NT2/D1 (cell line): Measurements from ENCODE around the gene GNG13.
"Not testable (repeated sequence)": the region's sequence is repeated elsewhere in the genome, so short reads cannot be mapped to it uniquely, and the experiment has no call there.

Source experiments
- DNase-seq: peaks from one replicate; pipeline ENCODE4 v3.0.0-alpha.2; 2011; ENCODE audit warnings: low read depth, low spot score
- H3K27me3 ChIP-seq: 2 replicates; pipeline ENCODE4 v1.6.0; 2011; ENCODE audit warnings: mild to moderate bottlenecking; ENCODE audit not compliant: insufficient read length, insufficient read depth
- H3K36me3 ChIP-seq: 2 replicates; pipeline ENCODE4 v1.6.1; 2011; ENCODE audit warnings: mild to moderate bottlenecking, low read length, mixed read lengths; ENCODE audit not compliant: insufficient read depth, insufficient read length
- H3K4me1 ChIP-seq: 2 replicates; pipeline ENCODE4 v1.5.1; 2011; ENCODE audit not compliant: insufficient read depth, insufficient read length
- H3K4me3 ChIP-seq: 2 replicates; pipeline ENCODE4 v1.5.1; 2011; ENCODE audit warnings: low read depth; ENCODE audit not compliant: insufficient read length
- H3K9ac ChIP-seq: 2 replicates; pipeline ENCODE4 v1.6.0; 2011; ENCODE audit warnings: low read depth; ENCODE audit not compliant: insufficient read length
- H3K9me3 ChIP-seq: 2 replicates; pipeline ENCODE4 v1.5.1; 2011; ENCODE audit warnings: mild to moderate bottlenecking, low read length; ENCODE audit not compliant: insufficient read depth
- SUZ12 ChIP-seq: IDR thresholded peaks from 2 replicates; pipeline ENCODE4 v1.6.1; 2011; ENCODE audit not compliant: insufficient read length, insufficient read depth; ENCODE audit errors: extremely low read depth
- YY1 ChIP-seq: IDR thresholded peaks from 2 replicates; pipeline ENCODE4 v1.6.1; 2011; ENCODE audit not compliant: insufficient read length, insufficient read depth
- ZNF274 ChIP-seq: IDR thresholded peaks from 2 replicates; pipeline ENCODE4 v1.6.1; 2011; ENCODE audit warnings: mild to moderate bottlenecking, low read depth, low read length

The GNG13 gene

DNA sequence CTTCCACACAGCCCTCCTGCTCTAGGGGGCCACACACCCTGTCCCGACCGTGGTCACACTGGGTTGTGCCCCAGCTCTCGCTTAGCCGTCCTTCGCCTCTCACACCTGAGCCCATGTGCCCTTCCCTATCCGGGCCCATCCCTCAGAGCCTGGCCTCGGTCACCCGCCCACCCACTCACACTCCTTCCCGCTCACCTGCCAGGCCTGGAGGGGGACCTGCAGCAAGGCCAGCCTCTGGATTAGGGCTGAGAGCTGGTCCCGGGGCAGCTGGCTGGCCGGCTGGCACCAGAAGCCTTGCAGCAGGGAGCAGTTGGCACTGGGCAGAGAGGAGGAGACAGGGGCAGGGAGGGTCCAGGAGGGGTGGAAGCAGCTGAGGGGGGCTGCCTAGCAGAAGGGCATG lies 22.1 kb downstream of the GNG13 start:
- H3K9ac ChIP-seq = peak overlapping the region; percentile 8
- H3K36me3 ChIP-seq = no peaks in the 10 kb centered on the region
- H3K4me3 ChIP-seq = no peak overlapping the region
- DNase-seq = no peak
- TF ChIP-seq ZNF274 (no peak), SUZ12 (no peak), YY1 (no peak)
- H3K9me3 ChIP-seq = no peaks in the 10 kb centered on the region
- peaks cover 21% of the 10 kb centered on the region for H3K27me3 ChIP-seq
- peaks cover 9% of the 10 kb centered on the region for H3K4me1 ChIP-seq

DNA sequence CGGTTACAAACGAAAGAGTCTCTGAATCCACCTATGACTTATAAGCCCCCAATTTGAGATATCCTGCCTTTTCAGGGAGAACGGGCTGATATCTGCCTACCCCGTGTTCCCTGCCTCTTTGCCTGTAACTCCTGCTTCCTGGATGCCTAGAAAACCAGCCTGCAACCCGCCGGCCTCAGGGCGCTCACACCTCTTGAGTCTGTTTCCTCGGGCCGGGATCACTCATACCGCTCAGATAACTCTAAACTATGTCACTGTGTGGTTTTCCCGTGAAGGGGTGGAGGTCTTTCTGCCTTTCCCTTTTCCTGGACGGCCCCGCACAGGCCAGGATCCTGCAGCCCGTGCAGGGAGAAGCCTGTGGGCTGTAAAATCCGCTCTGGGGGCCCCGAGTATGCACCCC lies 22.7 kb downstream of the GNG13 start:
- DNase-seq = no peak

DNA sequence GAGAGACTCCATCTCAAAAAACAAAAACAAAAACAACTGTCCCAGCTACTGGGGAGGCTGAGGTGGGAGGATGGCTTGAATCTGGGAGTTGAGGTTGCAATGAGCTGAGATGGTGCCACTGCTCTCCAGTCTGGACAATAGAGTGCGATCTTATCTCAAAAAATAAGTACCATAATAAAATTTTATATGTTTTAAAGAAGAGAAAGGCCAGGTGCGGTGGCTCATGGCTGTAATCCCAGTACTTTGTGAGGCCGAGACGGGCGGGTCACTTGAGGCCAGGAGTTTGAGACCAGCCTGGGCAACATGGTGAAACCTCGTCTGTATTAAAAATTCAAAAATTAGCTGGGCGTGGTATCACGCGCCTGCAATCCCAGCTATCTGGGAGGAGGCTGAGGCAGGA lies 23.7 kb downstream of the GNG13 start:
- Histone ChIP-seq H3K4me3 (no peak overlapping the region), H3K9me3 (no peaks in the 10 kb centered on the region), H3K9ac (no peak overlapping the region), H3K27me3 (peaks cover 21% of the 10 kb centered on the region), H3K4me1 (peaks cover 9% of the 10 kb centered on the region), H3K36me3 (no peaks in the 10 kb centered on the region)
- no peak for DNase-seq
- TF ChIP-seq YY1 = no peak

More for the DNA sequence above, 22.7 kb downstream of the GNG13 start:
- no peak for TF ChIP-seq SUZ12
- Histone ChIP-seq H3K4me1 (peaks cover 10% of the 10 kb centered on the region), H3K9ac (peak overlapping the region; percentile 8), H3K9me3 (no peaks in the 10 kb centered on the region), H3K27me3 (peaks cover 21% of the 10 kb centered on the region), H3K36me3 (no peaks in the 10 kb centered on the region), H3K4me3 (no peak overlapping the region)

DNA sequence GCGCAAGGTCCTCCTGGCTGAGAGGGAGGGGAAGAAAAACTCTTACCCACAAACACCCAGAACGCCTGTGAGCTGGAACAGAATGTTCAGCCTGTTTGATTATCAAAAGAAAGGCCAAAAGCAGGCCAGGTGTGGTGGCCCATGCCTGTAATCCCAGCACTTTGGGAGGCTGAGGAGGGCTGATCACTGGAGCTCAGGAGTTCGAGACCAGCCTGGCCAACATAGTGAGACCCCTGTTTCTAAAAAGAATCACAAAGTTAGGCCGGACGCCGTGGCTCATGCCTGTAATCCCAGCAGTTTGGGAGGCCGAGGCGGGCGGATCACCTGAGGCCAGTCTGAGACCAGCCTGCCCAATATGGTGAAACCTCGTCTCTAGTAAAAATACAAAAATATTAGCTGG lies 24.2 kb downstream of the GNG13 start:
- H3K9me3 ChIP-seq, H3K4me3 ChIP-seq, H3K4me1 ChIP-seq, DNase-seq, H3K36me3 ChIP-seq: not testable (repeated sequence)
- H3K9ac ChIP-seq = peak overlapping the region; percentile 8
- peaks cover 17% of the 10 kb centered on the region for H3K27me3 ChIP-seq

DNA sequence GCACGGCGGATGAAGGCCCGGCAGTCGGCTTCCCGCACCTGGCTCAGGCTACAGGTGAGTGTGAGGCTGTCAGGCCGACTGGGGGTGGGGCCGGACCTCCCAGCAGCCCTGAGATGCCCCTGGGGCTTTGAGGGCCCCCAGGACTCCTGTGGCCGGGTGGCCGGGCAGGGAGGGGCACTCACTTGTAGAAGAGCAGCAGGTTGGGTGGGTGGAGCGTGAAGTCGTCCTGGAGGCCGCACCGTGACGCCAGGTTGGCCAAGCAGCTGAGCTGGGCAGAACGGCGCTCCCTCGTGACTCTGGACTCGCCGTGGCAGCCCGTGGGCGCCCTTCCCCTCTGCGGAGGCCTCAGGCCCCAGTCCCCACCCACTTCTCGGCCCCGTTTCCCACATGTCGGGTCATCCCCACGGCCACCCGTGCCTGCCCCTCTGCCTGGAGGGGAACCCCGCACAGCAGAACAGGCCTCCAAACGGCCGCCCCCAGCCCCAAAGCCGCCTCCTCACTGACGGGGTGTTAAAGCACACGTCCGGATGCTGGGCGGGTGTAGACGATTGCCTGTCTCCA lies 25.2 kb downstream of the GNG13 start:
- Histone ChIP-seq H3K36me3 (no peaks in the 10 kb centered on the region), H3K4me3 (no peak overlapping the region), H3K9me3 (no peaks in the 10 kb centered on the region), H3K27me3 (peaks cover 11% of the 10 kb centered on the region), H3K4me1 (peaks cover 9% of the 10 kb centered on the region), H3K9ac (peak overlapping the region; percentile 17)
- TF ChIP-seq ZNF274 = no peak
- no peak for TF ChIP-seq YY1
- no peak for TF ChIP-seq SUZ12
- DNase-seq = no peak

DNA sequence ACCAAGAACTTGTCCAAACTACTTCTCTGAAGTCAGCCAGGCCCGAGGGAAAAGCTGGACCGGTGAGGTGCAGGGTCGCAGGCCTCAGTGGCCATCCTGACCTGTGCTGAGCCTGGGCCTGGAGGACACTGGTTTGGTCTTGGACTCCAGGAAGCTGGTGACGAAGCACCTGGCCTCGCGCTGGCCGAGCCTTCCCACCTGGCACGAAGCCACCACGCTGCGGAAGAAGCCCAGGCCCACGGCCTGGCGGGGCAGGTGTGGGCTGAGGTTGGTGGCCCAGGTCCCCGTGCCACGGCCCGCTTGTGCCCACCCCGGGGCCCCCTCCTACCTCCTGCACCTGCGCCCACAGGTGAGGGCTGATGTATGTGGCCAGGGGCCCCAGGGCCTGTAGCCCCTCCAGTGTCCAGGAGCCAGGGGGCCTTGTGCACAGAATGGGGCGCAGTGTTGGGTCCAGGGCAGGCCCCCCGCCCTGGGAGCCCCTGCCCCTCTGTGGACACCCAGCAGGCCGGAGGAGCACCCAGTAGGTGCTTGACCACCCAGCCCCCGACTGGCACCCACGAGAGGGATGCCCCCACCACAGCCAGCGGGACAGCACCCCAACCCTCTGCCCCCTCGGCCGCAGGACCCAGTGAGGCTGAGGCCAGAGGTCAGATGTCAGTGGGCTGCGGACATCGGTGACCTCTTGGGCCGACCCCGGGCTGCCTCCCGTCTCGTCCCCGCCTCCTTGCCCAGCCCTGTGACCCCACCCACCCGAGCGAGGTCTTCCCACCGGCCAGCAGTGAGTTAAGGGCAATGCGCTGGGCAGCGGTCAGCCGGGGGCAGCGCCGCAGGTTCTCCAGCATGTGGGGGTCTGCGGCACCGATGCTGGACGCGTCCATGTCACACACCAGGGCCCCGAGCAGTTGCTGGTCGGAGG lies 26.2 kb downstream of the GNG13 start:
- Histone ChIP-seq H3K4me3 (no peak overlapping the region), H3K9ac (no peak overlapping the region), H3K27me3 (peaks cover 9% of the 10 kb centered on the region), H3K9me3 (no peaks in the 10 kb centered on the region), H3K4me1 (peaks cover 10% of the 10 kb centered on the region), H3K36me3 (no peaks in the 10 kb centered on the region)
- TF ChIP-seq YY1 (no peak), ZNF274 (no peak), SUZ12 (no peak)
- no peak for DNase-seq

DNA sequence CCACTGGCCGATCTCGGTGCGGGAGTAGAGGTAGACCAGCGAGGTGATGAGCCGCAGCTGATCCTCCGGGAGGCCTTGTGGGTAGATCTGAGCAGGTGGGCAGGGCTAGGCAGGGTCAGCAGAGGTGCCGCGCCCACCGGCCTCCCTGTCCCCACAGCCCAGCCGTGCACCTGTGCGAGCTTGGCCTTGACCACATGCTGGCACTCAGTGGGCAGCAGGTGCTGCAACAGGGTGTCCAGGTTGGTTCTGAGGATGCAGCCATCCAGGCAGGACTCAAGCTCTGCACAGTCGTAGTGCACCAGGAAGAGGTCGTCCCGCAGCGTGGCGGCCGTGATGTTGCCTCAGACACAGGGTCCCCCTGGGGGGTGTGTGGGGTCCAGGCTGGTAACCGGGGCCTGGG lies 27.6 kb downstream of the GNG13 start:
- H3K9ac ChIP-seq = peak overlapping the region; percentile 24
- no peak overlapping the region for H3K4me3 ChIP-seq
- no peaks in the 10 kb centered on the region for H3K27me3 ChIP-seq
- H3K36me3 ChIP-seq = no peaks in the 10 kb centered on the region
- no peak for DNase-seq
- peaks cover 11% of the 10 kb centered on the region for H3K4me1 ChIP-seq
- H3K9me3 ChIP-seq = no peaks in the 10 kb centered on the region
- no peak for TF ChIP-seq ZNF274
- TF ChIP-seq SUZ12 = no peak
